ENCODE measurements around the gene LASP1. TPM values are rescaled to one million over a fixed set of nuclear protein-coding genes. Genes with fewer than 3 reads are reported as not detected.

LASP1 gene
- total RNA-seq, 2 experiments from 2014 or later, result 48.6 to 110 TPM

GRCh38 chr17:38892620-38893019 lies 22.8 kb downstream of the LASP1 start:
- CTCF ChIA-PET (ENCODE audit: unreplicated experiment), result no interaction called here

GRCh38 chr17:38893113-38893512 lies 23.3 kb downstream of the LASP1 start:
- BruUV-seq (replicated peaks), result no TSS peak
- H3K4me3 ChIP-seq (ENCODE audit: low read depth, low read length, poor library complexity, severe bottlenecking), result no peak overlapping the region
- no peak overlapping the region for H2AFZ ChIP-seq (ENCODE audit: low read length)
- H3K79me2 ChIP-seq (ENCODE audit: insufficient read depth, low read depth, low read length), result no peaks in the 10 kb centered on the region
- no peaks in the 10 kb centered on the region for H3K9me3 ChIP-seq (ENCODE audit: low read length)
- no peaks in the 10 kb centered on the region for H3K9me2 ChIP-seq (ENCODE audit: insufficient read depth, low read length)
- peaks cover 37% of the 10 kb centered on the region for H3K4me1 ChIP-seq (ENCODE audit: insufficient read depth, low read length, poor library complexity, severe bottlenecking)
- H3K36me3 ChIP-seq (ENCODE audit: insufficient read depth, low read length), result peaks cover 93% of the 10 kb centered on the region
- POLR2A ChIA-PET, result no interaction called here
- no peak for DNase-seq (ENCODE audit: low spot score)
- CTCF ChIA-PET (ENCODE audit: unreplicated experiment), result no interaction called here
- no peak overlapping the region for H3K4me2 ChIP-seq (ENCODE audit: low read length)
- intact Hi-C loops (cut with micrococcal nuclease; ENCODE audit: unreplicated experiment), result no loop called here
- no peak overlapping the region for H3K27ac ChIP-seq (ENCODE audit: low read depth, low read length, poor library complexity, severe bottlenecking)
- TF ChIP-seq CTCF (conservative IDR thresholded peaks at IDR 0.05; ENCODE audit: low read length) (no peak), EZH2phosphoT487 (IDR thresholded peaks at IDR 0.05; ENCODE audit: borderline replicate concordance, low read depth, low read length) (no peak)
- H4K20me1 ChIP-seq (ENCODE audit: insufficient read depth, low read length), result no peaks in the 10 kb centered on the region

More at GRCh38 chr17:38892620-38893019, 22.8 kb downstream of the LASP1 start:
- TF ChIP-seq EZH2phosphoT487 (IDR thresholded peaks at IDR 0.05; ENCODE audit: borderline replicate concordance, low read depth, low read length) (no peak), CTCF (conservative IDR thresholded peaks at IDR 0.05; ENCODE audit: low read length) (no peak)
- H3K4me3 ChIP-seq (ENCODE audit: low read depth, low read length, poor library complexity, severe bottlenecking), result no peak overlapping the region
- peaks cover 32% of the 10 kb centered on the region for H3K4me1 ChIP-seq (ENCODE audit: insufficient read depth, low read length, poor library complexity, severe bottlenecking)
- no TSS peak for BruUV-seq (replicated peaks)
- POLR2A ChIA-PET, result no interaction called here
- peaks cover 93% of the 10 kb centered on the region for H3K36me3 ChIP-seq (ENCODE audit: insufficient read depth, low read length)
- no peak overlapping the region for H2AFZ ChIP-seq (ENCODE audit: low read length)
- no peaks in the 10 kb centered on the region for H4K20me1 ChIP-seq (ENCODE audit: insufficient read depth, low read length)
- H3K4me2 ChIP-seq (ENCODE audit: low read length), result no peak overlapping the region
- no peak overlapping the region for H3K27ac ChIP-seq (ENCODE audit: low read depth, low read length, poor library complexity, severe bottlenecking)
- intact Hi-C loops (cut with micrococcal nuclease; ENCODE audit: unreplicated experiment), result no loop called here
- H3K79me2 ChIP-seq (ENCODE audit: insufficient read depth, low read depth, low read length), result no peaks in the 10 kb centered on the region
- no peaks in the 10 kb centered on the region for H3K9me3 ChIP-seq (ENCODE audit: low read length)
- H3K9me2 ChIP-seq (ENCODE audit: insufficient read depth, low read length), result no peaks in the 10 kb centered on the region
- DNase-seq (ENCODE audit: low spot score), result no peak

GRCh38 chr17:38893607-38894006 lies 23.7 kb downstream of the LASP1 start:
- H2AFZ ChIP-seq (ENCODE audit: low read length), result no peak overlapping the region
- H3K27ac ChIP-seq (ENCODE audit: low read depth, low read length, poor library complexity, severe bottlenecking), result peak overlapping the region; percentile 15
- TF ChIP-seq CTCF (conservative IDR thresholded peaks at IDR 0.05; ENCODE audit: low read length) (no peak), EZH2phosphoT487 (IDR thresholded peaks at IDR 0.05; ENCODE audit: borderline replicate concordance, low read depth, low read length) (no peak)
- H3K4me3 ChIP-seq (ENCODE audit: low read depth, low read length, poor library complexity, severe bottlenecking), result no peak overlapping the region
- CTCF ChIA-PET (ENCODE audit: unreplicated experiment), result no interaction called here
- intact Hi-C loops (cut with micrococcal nuclease; ENCODE audit: unreplicated experiment), result no loop called here
- POLR2A ChIA-PET, result no interaction called here
- H3K79me2 ChIP-seq (ENCODE audit: insufficient read depth, low read depth, low read length), result no peaks in the 10 kb centered on the region
- DNase-seq (ENCODE audit: low spot score), result no peak
- peaks cover 42% of the 10 kb centered on the region for H3K4me1 ChIP-seq (ENCODE audit: insufficient read depth, low read length, poor library complexity, severe bottlenecking)
- no peaks in the 10 kb centered on the region for H3K9me3 ChIP-seq (ENCODE audit: low read length)
- no peaks in the 10 kb centered on the region for H3K9me2 ChIP-seq (ENCODE audit: insufficient read depth, low read length)
- peaks cover 90% of the 10 kb centered on the region for H3K36me3 ChIP-seq (ENCODE audit: insufficient read depth, low read length)
- no peak overlapping the region for H3K4me2 ChIP-seq (ENCODE audit: low read length)
- H4K20me1 ChIP-seq (ENCODE audit: insufficient read depth, low read length), result no peaks in the 10 kb centered on the region
- BruUV-seq (replicated peaks), result no TSS peak
